HepG2 (cell line): Measurements from ENCODE around the gene MXRA7. TPM values are rescaled to one million over a fixed set of nuclear protein-coding genes. Genes with fewer than 3 reads are reported as not detected.

ENCODE experiments used
- CENPX ChIP-seq: sonication (generic); formaldehyde crosslinking; IDR thresholded peaks from 2 replicates; pipeline ENCODE4 v1.9.0; 2021; ENCODE audit warnings: mild to moderate bottlenecking, missing genetic modification reagents, moderate library complexity
- ELF1 ChIP-seq: sonication (generic); formaldehyde crosslinking; IDR thresholded peaks from 2 replicates; pipeline ENCODE4 v1.4.0; 2020; ENCODE audit warnings: missing genetic modification reagents
- JUN ChIP-seq: sonication (generic); formaldehyde crosslinking; IDR thresholded peaks from 2 replicates; pipeline ENCODE4 v1.4.0; 2020; ENCODE audit warnings: mild to moderate bottlenecking, missing genetic modification reagents
- PLRG1 ChIP-seq: fragments of 450-650 bp; conservative IDR thresholded peaks from 2 replicates; pipeline ENCODE4 v1.6.1; 2016
- RBFOX2 ChIP-seq: fragments of 200-400 bp; formaldehyde crosslinking; IDR thresholded peaks from 2 replicates; pipeline ENCODE4 v1.6.1; 2017; ENCODE audit warnings: low read depth, mild to moderate bottlenecking, low read length
- SCMH1 ChIP-seq: sonication (generic); formaldehyde crosslinking; IDR thresholded peaks from 2 replicates; pipeline ENCODE4 v1.9.0; 2021; ENCODE audit warnings: missing genetic modification reagents, mild to moderate bottlenecking, borderline replicate concordance
- ZFY ChIP-seq: sonication (generic); formaldehyde crosslinking; IDR thresholded peaks from 2 replicates; pipeline ENCODE4 v1.4.0; 2020; ENCODE audit warnings: missing genetic modification reagents
- ZNF333 ChIP-seq: sonication (generic); formaldehyde crosslinking; IDR thresholded peaks from 2 replicates; pipeline ENCODE4 v1.4.0; 2020; ENCODE audit warnings: mild to moderate bottlenecking, missing genetic modification reagents, borderline replicate concordance
- ZNF607 ChIP-seq: sonication (generic); formaldehyde crosslinking; IDR thresholded peaks from 2 replicates; pipeline ENCODE4 v1.5.1; 2020; ENCODE audit warnings: missing genetic modification reagents, mild to moderate bottlenecking, borderline replicate concordance
- ZNF670 ChIP-seq: sonication (generic); formaldehyde crosslinking; IDR thresholded peaks from 2 replicates; pipeline ENCODE4 v1.8.0; 2022; ENCODE audit warnings: mild to moderate bottlenecking, missing genetic modification reagents, borderline replicate concordance
- polyA plus RNA-seq, 8 experiments: library from polyadenylated mRNA; depleted of rRNA in 3 of 8; stranded (reverse) in 7 of 8; unstranded in 1 of 8; fragments of >200 nt; fragmentation: Illumina TruSeq in 4 of 8; extraction: Trizol in 4 of 8; gene quantifications; 2 replicates each; pipeline versions ENCODE4 v1.2.1 to v1.2.3, GENCODE V29; 2011 to 2016; ENCODE audit warnings: low read depth in 4 of 8, missing spikeins in 1 of 8, mixed read lengths in 1 of 8; ENCODE audit not compliant: insufficient read depth in 1 of 8
- total RNA-seq, 5 experiments: library from RNA; depleted of rRNA; stranded (reverse); fragments of >200 nt; fragmentation: Illumina TruSeq; extraction: Trizol; gene quantifications; 2 replicates each; pipeline ENCODE4 v1.2.3, GENCODE V29; 2016; ENCODE audit warnings: low read depth in 1 of 5
- TF ChIP-seq, protein P1 (sequence below): sonication (generic); formaldehyde crosslinking; IDR thresholded peaks from 2 replicates; pipeline ENCODE4 v1.4.0; 2020; ENCODE audit warnings: missing genetic modification reagents
- TF ChIP-seq, protein P2 (sequence below): sonication (generic); formaldehyde crosslinking; IDR thresholded peaks from 2 replicates; pipeline ENCODE4 v1.8.0; 2022; ENCODE audit warnings: mild to moderate bottlenecking, missing genetic modification reagents, moderate library complexity
- TF ChIP-seq, protein P3 (sequence below): sonication (generic); formaldehyde crosslinking; conservative IDR thresholded peaks from 2 replicates; pipeline ENCODE4 v1.5.0; 2020; ENCODE audit warnings: missing genetic modification reagents
- TF ChIP-seq, protein P4 (sequence below): sonication (generic); formaldehyde crosslinking; IDR thresholded peaks from 2 replicates; pipeline ENCODE4 v1.8.0; 2022; ENCODE audit warnings: mild to moderate bottlenecking, missing genetic modification reagents
- TF ChIP-seq, protein P5 (sequence below): IDR thresholded peaks from 2 replicates; pipeline ENCODE4 v1.6.1; 2016; ENCODE audit warnings: low read depth, missing genetic modification reagents, missing compliant biosample characterization
- TF ChIP-seq, protein P6 (sequence below): sonication (generic); formaldehyde crosslinking; IDR thresholded peaks from 2 replicates; pipeline ENCODE4 v1.5.1; 2020; ENCODE audit warnings: mild to moderate bottlenecking, moderate library complexity, missing genetic modification reagents

Gene MXRA7
- total and polyA plus RNA-seq, 2 of the 13 experiments (the other 11 are each of a cell fraction or from before 2014, with no cell fraction given) = 44.8 to 112 TPM

DNA sequence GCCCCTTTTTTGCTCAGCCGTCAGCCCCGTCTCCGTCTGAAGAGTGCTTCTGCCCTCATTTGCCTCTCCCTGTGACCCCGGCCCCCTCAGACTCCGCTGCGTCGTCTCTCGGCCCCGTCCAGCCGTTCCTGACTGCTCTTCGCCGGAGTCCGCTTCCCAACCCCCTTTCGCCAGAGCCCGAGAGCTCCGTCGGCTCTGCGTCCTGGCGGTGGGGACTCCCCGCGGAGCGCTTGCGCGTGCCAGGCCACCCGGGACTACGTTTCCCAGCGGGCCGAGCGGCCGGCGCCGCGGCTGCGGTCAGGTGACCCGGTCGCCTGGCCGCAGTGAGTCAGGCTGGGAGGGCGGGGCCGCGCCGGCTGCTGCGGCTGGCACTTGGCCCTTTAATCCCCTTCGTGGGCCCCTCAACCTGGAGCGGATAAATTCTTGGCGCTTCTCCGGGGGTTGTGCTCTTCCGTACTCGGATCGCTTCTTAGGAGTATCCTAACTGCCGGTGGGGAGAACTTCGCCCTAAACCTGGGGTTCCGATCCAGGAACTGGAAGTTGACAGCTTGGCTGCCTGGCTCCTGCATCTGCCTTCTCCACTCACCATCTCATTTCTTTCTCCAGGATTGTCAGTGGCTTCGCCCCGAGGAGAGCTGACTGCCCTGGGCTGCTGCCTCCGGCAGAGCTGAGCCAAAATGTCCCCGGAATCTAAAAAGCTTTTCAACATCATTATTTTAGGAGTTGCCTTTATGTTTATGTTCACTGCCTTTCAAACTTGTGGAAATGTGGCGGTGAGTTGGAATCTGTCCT lies 27.1 kb upstream of the MXRA7 start, which contains the start of gene MFSD11 (continued):
- TF ChIP-seq ZNF333 (CRISPR knock-in tag) (no peak), JUN (no peak), RBFOX2 (no peak), ZFY (CRISPR knock-in tag) (peak; percentile 33), ELF1 (CRISPR knock-in tag) (peak; percentile 44; the same call in 1 of the 2 replicates), ZNF670 (no peak), CENPX (CRISPR knock-in tag) (no peak), PLRG1 (no peak), SCMH1 (no peak), ZNF607 (no peak; the same call in none of the 2 replicates)
- TF ChIP-seq, protein P1, sequence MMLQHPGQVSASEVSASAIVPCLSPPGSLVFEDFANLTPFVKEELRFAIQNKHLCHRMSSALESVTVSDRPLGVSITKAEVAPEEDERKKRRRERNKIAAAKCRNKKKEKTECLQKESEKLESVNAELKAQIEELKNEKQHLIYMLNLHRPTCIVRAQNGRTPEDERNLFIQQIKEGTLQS (CRISPR knock-in tag) = peak; percentile 82
- TF ChIP-seq, protein P2, sequence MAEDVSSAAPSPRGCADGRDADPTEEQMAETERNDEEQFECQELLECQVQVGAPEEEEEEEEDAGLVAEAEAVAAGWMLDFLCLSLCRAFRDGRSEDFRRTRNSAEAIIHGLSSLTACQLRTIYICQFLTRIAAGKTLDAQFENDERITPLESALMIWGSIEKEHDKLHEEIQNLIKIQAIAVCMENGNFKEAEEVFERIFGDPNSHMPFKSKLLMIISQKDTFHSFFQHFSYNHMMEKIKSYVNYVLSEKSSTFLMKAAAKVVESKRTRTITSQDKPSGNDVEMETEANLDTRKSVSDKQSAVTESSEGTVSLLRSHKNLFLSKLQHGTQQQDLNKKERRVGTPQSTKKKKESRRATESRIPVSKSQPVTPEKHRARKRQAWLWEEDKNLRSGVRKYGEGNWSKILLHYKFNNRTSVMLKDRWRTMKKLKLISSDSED (CRISPR knock-in tag) = no peak
- TF ChIP-seq, protein P3, sequence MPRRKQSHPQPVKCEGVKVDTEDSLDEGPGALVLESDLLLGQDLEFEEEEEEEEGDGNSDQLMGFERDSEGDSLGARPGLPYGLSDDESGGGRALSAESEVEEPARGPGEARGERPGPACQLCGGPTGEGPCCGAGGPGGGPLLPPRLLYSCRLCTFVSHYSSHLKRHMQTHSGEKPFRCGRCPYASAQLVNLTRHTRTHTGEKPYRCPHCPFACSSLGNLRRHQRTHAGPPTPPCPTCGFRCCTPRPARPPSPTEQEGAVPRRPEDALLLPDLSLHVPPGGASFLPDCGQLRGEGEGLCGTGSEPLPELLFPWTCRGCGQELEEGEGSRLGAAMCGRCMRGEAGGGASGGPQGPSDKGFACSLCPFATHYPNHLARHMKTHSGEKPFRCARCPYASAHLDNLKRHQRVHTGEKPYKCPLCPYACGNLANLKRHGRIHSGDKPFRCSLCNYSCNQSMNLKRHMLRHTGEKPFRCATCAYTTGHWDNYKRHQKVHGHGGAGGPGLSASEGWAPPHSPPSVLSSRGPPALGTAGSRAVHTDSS (CRISPR knock-in tag) = no peak
- TF ChIP-seq, protein P4, sequence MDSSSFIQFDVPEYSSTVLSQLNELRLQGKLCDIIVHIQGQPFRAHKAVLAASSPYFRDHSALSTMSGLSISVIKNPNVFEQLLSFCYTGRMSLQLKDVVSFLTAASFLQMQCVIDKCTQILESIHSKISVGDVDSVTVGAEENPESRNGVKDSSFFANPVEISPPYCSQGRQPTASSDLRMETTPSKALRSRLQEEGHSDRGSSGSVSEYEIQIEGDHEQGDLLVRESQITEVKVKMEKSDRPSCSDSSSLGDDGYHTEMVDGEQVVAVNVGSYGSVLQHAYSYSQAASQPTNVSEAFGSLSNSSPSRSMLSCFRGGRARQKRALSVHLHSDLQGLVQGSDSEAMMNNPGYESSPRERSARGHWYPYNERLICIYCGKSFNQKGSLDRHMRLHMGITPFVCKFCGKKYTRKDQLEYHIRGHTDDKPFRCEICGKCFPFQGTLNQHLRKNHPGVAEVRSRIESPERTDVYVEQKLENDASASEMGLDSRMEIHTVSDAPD = no peak; the same call in 1 of the 2 replicates
- TF ChIP-seq, protein P5, sequence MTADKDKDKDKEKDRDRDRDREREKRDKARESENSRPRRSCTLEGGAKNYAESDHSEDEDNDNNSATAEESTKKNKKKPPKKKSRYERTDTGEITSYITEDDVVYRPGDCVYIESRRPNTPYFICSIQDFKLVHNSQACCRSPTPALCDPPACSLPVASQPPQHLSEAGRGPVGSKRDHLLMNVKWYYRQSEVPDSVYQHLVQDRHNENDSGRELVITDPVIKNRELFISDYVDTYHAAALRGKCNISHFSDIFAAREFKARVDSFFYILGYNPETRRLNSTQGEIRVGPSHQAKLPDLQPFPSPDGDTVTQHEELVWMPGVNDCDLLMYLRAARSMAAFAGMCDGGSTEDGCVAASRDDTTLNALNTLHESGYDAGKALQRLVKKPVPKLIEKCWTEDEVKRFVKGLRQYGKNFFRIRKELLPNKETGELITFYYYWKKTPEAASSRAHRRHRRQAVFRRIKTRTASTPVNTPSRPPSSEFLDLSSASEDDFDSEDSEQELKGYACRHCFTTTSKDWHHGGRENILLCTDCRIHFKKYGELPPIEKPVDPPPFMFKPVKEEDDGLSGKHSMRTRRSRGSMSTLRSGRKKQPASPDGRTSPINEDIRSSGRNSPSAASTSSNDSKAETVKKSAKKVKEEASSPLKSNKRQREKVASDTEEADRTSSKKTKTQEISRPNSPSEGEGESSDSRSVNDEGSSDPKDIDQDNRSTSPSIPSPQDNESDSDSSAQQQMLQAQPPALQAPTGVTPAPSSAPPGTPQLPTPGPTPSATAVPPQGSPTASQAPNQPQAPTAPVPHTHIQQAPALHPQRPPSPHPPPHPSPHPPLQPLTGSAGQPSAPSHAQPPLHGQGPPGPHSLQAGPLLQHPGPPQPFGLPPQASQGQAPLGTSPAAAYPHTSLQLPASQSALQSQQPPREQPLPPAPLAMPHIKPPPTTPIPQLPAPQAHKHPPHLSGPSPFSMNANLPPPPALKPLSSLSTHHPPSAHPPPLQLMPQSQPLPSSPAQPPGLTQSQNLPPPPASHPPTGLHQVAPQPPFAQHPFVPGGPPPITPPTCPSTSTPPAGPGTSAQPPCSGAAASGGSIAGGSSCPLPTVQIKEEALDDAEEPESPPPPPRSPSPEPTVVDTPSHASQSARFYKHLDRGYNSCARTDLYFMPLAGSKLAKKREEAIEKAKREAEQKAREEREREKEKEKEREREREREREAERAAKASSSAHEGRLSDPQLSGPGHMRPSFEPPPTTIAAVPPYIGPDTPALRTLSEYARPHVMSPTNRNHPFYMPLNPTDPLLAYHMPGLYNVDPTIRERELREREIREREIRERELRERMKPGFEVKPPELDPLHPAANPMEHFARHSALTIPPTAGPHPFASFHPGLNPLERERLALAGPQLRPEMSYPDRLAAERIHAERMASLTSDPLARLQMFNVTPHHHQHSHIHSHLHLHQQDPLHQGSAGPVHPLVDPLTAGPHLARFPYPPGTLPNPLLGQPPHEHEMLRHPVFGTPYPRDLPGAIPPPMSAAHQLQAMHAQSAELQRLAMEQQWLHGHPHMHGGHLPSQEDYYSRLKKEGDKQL = peak; percentile 12; the same call in 1 of the 2 replicates
- TF ChIP-seq, protein P6, sequence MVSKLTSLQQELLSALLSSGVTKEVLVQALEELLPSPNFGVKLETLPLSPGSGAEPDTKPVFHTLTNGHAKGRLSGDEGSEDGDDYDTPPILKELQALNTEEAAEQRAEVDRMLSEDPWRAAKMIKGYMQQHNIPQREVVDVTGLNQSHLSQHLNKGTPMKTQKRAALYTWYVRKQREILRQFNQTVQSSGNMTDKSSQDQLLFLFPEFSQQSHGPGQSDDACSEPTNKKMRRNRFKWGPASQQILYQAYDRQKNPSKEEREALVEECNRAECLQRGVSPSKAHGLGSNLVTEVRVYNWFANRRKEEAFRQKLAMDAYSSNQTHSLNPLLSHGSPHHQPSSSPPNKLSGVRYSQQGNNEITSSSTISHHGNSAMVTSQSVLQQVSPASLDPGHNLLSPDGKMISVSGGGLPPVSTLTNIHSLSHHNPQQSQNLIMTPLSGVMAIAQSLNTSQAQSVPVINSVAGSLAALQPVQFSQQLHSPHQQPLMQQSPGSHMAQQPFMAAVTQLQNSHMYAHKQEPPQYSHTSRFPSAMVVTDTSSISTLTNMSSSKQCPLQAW (CRISPR knock-in tag) = peak; percentile 69
